ENCODE results near the gene CALCR.
"Not testable (repeated sequence)": the region's sequence is repeated elsewhere in the genome, so short reads cannot be mapped to it uniquely, and the experiment has no call there.

Gene CALCR

GRCh38 chr7:93574646-93575554 is at the start of gene CALCR:
Gene CALCR, minus strand, starts transcription at chr7:93574724. Its CDS starts 87,743 bp downstream, at chr7:93486981.
- DNase-seq (ENCODE audit: low read depth, low spot score) = no peak

- no peak for DNase-seq (ENCODE audit: low read depth, low spot score)
Observed at GRCh38 chr7:93623816-93624215, 49.3 kb upstream of the CALCR start.

DNA sequence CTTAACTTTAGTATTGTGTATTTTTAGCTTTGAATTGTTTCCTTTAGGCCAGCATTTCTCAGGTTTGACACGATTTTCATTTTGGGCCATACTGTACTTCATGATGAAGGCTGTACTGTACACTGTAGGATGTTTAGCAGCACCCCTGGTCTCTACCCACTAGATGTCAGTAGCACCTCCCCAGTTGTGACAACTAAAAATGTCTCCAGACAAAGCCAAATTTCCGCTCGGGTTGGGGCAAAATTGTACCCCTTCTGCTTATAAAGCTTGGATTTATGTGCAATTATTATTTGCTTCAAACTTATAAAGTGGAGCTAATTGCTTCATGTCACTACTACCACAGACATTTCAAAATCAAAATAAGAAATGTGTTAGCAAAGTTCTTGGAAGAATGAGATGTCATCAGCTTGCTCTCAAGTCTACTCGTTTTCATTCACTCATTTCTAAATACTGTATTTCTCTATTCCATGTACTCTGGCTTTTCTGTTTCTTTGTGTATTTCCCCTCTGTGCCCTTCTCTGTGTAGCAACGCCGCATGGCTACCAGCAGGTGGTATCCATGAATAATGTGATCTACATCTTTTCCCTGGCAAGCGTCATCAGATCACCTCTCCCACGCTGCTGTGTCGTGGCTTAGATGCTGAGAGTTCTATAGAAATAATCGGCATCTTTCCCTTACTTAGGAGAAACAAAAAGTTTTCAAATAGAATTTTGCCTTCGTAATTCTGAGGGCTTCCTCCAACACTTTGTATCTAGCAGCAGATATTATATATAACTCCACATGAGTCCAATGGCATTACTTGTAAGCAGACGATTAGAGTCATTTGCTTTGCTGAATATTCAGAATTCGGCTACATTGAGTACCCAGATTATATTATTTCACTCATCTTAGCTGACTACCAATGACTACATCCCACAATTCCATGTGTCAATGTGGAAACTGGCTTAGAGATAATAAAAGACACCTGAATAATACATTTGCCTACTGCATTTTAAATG is 47.8 kb upstream of the CALCR start:
- DNase-seq (ENCODE audit: low read depth, low spot score) = no peak

DNA sequence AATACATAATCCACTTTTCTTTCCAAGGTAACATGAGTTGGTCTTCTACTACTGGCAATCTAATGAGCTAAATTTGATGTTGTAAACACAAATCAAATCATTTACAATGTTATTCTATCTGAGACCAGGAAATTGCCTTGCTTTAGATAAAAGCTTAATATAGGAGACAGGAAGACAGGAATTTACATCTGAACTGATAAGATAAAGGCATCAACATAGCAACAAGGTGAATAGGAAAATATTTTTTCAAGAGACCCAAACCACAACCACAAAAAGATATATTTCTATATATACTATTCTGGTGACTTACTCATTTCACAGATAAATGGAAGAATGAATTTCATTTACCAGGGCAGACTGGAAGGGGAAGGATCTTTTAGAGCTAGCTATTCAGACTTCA is 46.3 kb upstream of the CALCR start:
- no peak for DNase-seq (ENCODE audit: low read depth, low spot score)

DNA sequence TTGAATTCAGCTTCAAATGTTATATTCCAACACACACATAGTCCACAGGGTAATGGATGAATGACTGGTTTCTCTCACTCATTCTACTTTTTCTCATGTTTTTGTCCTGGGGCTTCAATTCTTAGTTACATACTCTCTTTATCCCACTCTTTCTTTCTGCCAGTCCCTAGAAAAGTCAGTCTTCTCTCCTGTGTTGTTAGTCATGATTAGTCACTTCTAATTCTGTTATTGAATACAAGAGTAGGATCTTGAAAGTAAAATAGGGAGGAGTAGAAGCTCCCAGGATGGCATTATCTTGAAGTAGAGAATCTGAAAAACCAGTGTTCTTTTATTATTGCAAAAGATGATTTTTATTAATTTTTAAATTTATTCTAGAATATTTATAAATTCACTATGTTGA is 45.5 kb upstream of the CALCR start:
- no peak for DNase-seq (ENCODE audit: low read depth, low spot score)

DNA sequence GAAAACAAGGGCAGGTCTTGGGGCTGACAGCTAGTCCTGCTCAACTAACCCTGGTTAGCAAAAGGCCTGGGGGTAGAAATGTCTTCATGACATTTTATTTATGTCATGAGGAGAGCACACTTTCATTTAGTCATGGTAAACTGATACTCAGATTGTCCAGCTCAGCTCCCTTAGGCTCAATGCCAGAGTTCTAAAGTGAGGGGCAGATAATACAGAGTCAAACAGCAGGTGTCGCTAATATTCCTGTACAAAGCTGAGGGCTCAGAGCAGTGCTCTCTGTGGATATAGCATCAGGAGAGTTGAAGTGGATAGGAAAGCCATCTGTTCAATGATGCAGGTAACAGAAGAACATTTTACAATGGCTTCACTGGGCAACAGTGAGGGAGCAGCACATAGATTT is 26.8 kb upstream of the CALCR start:
- DNase-seq (ENCODE audit: low read depth, low spot score) = no peak

DNA sequence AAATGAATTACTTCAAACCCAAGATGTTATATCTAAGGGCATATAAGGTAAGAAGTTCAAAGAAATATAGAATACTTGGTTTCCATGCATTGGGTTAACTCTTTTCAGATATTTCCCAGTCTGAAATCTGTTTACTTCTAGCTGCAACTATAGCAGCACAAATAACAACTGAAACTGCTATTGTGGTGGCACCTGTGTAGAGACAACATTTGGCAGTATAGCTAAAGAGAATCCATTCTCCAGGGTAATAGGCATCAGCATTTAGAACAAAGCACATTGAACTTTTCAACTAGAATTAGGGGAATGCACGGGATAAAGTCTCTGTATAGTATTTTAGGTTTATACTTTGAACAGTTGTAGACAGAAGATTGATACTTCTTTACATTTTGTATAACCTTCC is 19.7 kb upstream of the CALCR start:
- no peak for DNase-seq (ENCODE audit: low read depth, low spot score)

GRCh38 chr7:93592588-93593266 is 18.2 kb upstream of the CALCR start:
- no peak for DNase-seq (ENCODE audit: low read depth, low spot score)

DNA sequence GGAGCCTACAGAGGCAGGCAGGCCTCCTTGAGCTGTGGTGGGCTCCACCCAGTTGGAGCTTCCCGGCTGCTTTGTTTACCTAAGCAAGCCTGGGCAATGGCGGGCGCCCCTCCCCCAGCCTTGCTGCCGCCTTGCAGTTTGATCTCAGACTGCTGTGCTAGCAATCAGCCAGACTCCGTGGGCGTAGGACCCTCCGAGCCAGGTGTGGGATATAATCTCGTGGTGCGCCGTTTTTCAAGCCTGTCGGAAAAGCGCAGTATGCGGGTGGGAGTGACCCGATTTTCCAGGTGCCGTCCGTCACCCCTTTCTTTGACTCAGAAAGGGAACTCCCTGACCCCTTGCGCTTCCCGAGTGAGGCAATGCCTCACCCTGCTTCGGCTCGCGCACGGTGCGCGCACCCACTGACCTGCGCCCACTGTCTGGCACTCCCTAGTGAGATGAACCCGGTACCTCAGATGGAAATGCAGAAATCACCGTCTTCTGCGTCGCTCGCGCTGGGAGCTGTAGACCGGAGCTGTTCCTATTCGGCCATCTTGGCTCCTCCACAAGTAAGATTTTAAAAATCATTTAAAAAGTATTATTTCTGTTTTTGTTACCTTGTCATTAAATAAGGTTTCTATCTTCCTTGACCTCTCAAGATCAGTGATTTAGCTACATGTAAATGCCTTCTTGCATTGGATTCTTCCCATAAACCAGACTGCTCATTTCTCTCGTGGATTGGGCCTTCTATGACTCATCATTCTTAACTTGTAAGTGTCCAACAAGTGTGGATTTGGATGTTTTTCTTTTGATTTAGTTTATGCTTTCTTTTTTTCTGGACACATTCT is 16.9 kb upstream of the CALCR start:
- not testable (repeated sequence) for DNase-seq (ENCODE audit: low read depth, low spot score)

GRCh38 chr7:93586479-93586865 is 11.9 kb upstream of the CALCR start:
- not testable (repeated sequence) for DNase-seq (ENCODE audit: low read depth, low spot score)

GRCh38 chr7:93585694-93586478 is 11.4 kb upstream of the CALCR start:
- DNase-seq (ENCODE audit: low read depth, low spot score) = not testable (repeated sequence)

GRCh38 chr7:93579431-93579830 is 4.9 kb upstream of the CALCR start:
- DNase-seq (ENCODE audit: low read depth, low spot score) = no peak

DNA sequence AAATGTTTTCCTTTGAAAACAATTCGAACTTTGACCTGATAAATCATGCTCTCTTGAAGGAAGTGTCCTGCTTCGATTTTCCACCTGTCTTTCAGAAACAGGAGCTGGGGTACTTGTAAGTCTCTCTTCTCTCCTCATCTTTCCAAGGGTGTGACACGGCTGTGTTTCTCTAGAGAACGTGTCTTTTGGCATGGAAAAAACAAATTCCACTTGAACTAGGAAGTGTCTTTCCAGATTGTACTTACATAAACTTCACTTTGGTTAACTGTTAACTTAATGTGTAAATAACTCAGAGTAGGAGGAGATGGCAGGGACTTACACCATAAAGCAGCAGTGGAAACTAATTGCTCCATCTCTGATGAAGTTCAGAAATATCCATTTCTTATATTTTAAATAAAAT is 4.2 kb upstream of the CALCR start:
- no peak for DNase-seq (ENCODE audit: low read depth, low spot score)

DNA sequence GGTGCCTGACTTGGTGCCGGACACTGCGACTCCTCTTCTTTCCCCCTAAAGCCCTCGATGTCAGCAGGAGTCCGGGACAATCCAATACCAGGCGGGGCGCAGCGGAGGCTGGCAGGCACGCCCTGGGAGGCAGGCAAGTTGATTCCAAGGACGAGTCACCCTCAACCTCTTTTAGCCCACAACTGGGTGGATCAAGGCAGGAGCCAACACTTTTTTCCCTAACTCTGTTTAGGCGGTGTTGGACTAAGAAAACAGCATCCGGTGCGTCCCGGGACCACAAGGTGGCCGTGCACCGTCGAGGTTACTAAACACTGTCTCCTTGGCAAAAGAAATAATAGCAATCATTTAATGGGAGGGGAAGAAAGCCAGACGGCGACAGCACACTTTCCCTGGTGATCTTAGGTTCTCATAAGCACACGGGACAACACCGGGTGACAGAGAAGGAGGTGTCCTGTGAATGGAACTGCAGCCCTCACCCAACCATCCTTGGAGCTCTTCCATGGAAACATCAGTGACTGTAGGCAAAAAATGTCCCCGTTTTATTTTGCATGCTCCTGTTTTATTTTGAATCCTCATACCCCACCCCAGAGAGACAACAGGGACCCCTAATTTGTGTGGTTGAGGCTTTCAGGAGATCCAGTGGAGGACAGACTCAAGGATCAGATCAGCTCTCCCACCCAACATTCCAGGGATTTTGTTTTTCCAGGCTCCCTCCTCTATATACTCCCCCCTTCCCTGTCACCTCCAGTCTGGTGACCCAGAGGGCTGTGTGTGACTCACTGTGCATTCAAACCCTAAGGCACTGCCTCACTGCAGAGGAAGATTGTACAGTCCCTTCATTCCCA is 1.3 kb upstream of the CALCR start:
- no peak for DNase-seq (ENCODE audit: low read depth, low spot score)

- DNase-seq (ENCODE audit: low read depth, low spot score) = no peak
Observed at GRCh38 chr7:93574269-93574645, 267 bp downstream of the CALCR start.

- DNase-seq (ENCODE audit: low read depth, low spot score) = no peak
Observed at GRCh38 chr7:93569189-93569588, 5.3 kb downstream of the CALCR start.

DNA sequence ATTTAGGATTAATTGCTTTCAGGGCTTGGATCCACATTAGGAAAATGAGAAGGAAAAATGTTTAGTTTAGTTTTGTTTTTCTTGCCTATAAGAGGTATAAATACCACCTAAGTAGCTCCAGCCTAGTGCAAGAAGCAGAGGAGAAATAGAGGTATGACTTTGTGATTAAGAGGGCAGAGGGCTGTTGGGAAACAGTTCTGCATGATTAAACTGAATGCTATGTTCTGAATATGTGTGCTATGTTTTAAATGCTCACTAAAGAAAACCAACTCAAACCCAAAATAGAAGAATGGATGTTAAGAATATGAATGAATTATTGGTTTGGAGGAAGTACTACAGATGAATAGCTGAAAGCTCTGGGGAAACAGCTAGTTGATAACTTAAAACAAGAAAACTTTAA is 7.6 kb downstream of the CALCR start:
- no peak for DNase-seq (ENCODE audit: low read depth, low spot score)

GRCh38 chr7:93563584-93563983 is 10.9 kb downstream of the CALCR start:
- DNase-seq (ENCODE audit: low read depth, low spot score) = no peak

GRCh38 chr7:93562936-93563335 is 11.6 kb downstream of the CALCR start:
- DNase-seq (ENCODE audit: low read depth, low spot score) = no peak
